Measurements from ENCODE around the gene CYB5R3.

DNA sequence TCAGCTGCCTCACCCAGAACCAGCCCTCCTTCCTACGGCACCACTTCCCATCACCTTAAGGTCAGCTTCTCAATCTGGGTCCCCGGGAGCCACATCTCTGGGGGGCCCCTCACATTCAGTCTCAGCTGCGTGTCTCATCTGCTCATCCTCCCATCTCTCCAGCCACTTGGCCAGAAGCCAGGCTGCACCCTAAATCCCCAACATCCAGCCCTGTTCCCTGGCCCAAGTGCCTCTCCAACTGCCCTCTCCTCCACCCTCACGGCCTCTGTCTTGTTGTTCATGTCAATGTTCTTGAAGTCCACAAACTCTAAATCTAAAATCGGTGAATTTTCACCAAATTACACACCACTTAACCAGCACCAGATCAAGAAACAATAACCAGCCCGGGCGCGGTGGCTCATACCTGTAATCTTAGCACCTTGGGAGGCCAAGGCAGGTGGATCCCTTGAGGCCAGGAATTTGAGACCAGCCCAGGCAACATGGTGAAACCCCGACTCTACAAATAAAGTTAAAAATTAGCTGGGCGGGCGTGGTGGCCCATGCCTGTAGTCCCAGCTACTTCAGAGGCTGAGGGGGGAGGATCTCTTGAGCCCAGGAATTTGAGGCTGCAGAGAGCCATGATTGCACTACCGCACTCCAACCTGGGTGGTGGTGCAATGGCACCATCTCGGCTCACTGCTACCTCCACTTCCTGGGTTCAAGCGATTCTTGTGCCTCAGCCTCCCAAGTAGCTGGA lies 37.7 kb upstream of the CYB5R3 start:
- TF ChIP-seq, protein P1, sequence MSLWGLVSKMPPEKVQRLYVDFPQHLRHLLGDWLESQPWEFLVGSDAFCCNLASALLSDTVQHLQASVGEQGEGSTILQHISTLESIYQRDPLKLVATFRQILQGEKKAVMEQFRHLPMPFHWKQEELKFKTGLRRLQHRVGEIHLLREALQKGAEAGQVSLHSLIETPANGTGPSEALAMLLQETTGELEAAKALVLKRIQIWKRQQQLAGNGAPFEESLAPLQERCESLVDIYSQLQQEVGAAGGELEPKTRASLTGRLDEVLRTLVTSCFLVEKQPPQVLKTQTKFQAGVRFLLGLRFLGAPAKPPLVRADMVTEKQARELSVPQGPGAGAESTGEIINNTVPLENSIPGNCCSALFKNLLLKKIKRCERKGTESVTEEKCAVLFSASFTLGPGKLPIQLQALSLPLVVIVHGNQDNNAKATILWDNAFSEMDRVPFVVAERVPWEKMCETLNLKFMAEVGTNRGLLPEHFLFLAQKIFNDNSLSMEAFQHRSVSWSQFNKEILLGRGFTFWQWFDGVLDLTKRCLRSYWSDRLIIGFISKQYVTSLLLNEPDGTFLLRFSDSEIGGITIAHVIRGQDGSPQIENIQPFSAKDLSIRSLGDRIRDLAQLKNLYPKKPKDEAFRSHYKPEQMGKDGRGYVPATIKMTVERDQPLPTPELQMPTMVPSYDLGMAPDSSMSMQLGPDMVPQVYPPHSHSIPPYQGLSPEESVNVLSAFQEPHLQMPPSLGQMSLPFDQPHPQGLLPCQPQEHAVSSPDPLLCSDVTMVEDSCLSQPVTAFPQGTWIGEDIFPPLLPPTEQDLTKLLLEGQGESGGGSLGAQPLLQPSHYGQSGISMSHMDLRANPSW (CRISPR knock-in tag; conservative IDR thresholded peaks at IDR 0.05; ENCODE audit: low read depth), result no peak
- TF ChIP-seq, protein P2, sequence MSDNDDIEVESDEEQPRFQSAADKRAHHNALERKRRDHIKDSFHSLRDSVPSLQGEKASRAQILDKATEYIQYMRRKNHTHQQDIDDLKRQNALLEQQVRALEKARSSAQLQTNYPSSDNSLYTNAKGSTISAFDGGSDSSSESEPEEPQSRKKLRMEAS (CRISPR knock-in tag; IDR thresholded peaks at IDR 0.05), result no peak

Measured in WTC11 (cell line).